IPS-18a (cell line): ENCODE results near the gene ATP2A1.

Experiments used
- H3K27ac ChIP-seq: one replicate; pipeline ENCODE4 v1.5.1; 2013; ENCODE audit warnings: low read length
- H3K27me3 ChIP-seq: one replicate; pipeline ENCODE4 v1.6.1; 2013; ENCODE audit warnings: mild to moderate bottlenecking, low read length; ENCODE audit not compliant: control insufficient read depth, insufficient read depth
- H3K36me3 ChIP-seq: one replicate; pipeline ENCODE4 v1.6.1; 2013; ENCODE audit warnings: low read depth, low read length; ENCODE audit not compliant: control insufficient read depth
- H3K4me1 ChIP-seq: one replicate; pipeline ENCODE4 v1.6.1; 2013; ENCODE audit warnings: low read depth, low read length; ENCODE audit not compliant: control insufficient read depth
- H3K4me3 ChIP-seq: one replicate; pipeline ENCODE4 v1.5.1; 2013; ENCODE audit warnings: low read length
- H3K9ac ChIP-seq: one replicate; pipeline ENCODE4 v1.6.1; 2013; ENCODE audit warnings: mild to moderate bottlenecking, low read length, moderate library complexity
- H3K9me3 ChIP-seq: one replicate; pipeline ENCODE4 v1.6.1; 2013; ENCODE audit warnings: low read depth, low read length; ENCODE audit not compliant: control insufficient read depth

ATP2A1 gene

DNA sequence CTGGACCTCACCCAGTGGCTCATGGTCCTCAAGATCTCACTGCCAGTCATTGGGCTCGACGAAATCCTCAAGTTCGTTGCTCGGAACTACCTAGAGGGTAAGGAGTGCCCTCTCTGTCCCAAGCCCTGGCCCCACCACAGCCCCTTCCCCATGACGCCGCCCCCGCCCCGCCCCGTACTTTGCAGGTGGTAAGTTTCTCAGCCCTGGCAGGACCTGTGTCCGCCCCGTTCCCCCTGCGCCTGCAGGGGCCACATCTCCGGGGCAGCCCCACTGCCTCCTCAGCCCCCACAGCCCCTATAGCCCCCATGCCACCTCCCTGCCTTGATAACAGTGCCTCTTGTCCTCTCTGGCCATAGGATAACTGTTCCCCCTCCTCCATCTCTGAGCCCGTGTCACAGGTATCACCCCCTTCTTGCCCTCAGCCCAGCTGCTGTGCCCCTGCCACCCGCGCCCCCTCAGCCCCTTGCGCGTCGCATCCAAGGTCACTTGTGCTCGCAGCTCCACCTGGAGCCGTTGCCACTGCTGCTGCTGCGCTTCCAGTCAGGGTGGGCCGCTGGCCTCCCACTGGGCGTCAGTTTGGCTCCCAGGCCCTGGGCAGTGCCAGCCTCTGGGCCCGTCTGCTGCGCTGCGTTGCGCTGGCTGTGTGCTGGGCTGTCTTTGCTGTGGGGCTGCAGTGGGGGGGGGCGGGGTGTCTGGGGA, 25.2 kb downstream of the ATP2A1 start:
- Histone ChIP-seq H3K36me3 (peaks cover 7% of the 10 kb centered on the region), H3K9ac (no peak overlapping the region), H3K4me1 (no peaks in the 10 kb centered on the region), H3K9me3 (no peaks in the 10 kb centered on the region), H3K4me3 (no peak overlapping the region), H3K27ac (no peak overlapping the region), H3K27me3 (no peaks in the 10 kb centered on the region)

GRCh38 chr16:28904363-28904762, 26.1 kb downstream of the ATP2A1 start:
- no peak overlapping the region for H3K27ac ChIP-seq

GRCh38 chr16:28904828-28905227, 26.5 kb downstream of the ATP2A1 start:
- Histone ChIP-seq H3K4me3 (no peak overlapping the region), H3K9ac (no peak overlapping the region), H3K4me1 (no peaks in the 10 kb centered on the region), H3K27ac (no peak overlapping the region), H3K9me3 (no peaks in the 10 kb centered on the region), H3K36me3 (peaks cover 7% of the 10 kb centered on the region), H3K27me3 (no peaks in the 10 kb centered on the region)

More at GRCh38 chr16:28904363-28904762, 26.1 kb downstream of the ATP2A1 start:
- Histone ChIP-seq H3K27me3 (no peaks in the 10 kb centered on the region), H3K4me1 (no peaks in the 10 kb centered on the region), H3K4me3 (no peak overlapping the region), H3K36me3 (peaks cover 7% of the 10 kb centered on the region), H3K9me3 (no peaks in the 10 kb centered on the region), H3K9ac (no peak overlapping the region)

- Histone ChIP-seq H3K36me3 (peaks cover 7% of the 10 kb centered on the region), H3K4me3 (no peak overlapping the region), H3K9me3 (no peaks in the 10 kb centered on the region), H3K9ac (no peak overlapping the region), H3K27ac (no peak overlapping the region), H3K4me1 (no peaks in the 10 kb centered on the region), H3K27me3 (no peaks in the 10 kb centered on the region)
These were observed 27.0 kb downstream of the ATP2A1 start for GRCh38 chr16:28905229-28905754.

DNA sequence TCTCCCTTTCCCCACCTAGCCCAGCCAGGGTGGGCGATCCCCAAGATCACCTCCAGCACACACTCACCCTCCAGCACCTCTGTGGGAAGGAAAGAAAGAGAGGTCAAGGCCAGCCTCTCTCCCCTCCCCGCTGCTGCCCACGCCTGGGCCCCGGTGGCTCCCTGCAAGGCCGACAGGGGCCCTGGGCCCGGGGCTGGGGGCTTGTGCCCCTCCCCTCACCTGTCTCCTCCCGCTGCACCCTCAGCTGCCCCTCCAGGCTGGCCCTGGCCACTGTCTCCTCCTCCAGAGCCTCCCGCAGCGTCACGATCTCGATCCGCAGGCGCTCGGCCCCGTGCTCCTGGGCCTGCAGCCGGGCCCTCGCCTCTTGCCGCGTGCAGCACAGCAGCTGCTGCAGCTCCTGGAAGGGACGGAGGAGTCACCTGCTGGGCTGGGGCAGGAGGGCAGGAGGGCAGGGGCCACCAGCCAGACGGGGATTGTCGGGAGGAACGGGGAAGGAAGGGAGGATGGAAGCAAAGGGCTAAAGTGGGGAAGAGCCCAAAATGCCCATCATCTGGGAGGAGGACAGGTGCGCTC, 27.6 kb downstream of the ATP2A1 start:
- Histone ChIP-seq H3K27ac (no peak overlapping the region), H3K4me1 (no peaks in the 10 kb centered on the region), H3K9me3 (no peaks in the 10 kb centered on the region), H3K27me3 (no peaks in the 10 kb centered on the region), H3K9ac (no peak overlapping the region), H3K36me3 (peaks cover 7% of the 10 kb centered on the region), H3K4me3 (no peak overlapping the region)

- H3K27me3 ChIP-seq, result no peaks in the 10 kb centered on the region
- no peak overlapping the region for H3K9ac ChIP-seq
- H3K27ac ChIP-seq, result no peak overlapping the region
- H3K36me3 ChIP-seq, result peaks cover 3% of the 10 kb centered on the region
- no peak overlapping the region for H3K4me3 ChIP-seq
- H3K9me3 ChIP-seq, result no peaks in the 10 kb centered on the region
- no peaks in the 10 kb centered on the region for H3K4me1 ChIP-seq
These were observed 32.1 kb downstream of the ATP2A1 start for GRCh38 chr16:28910086-28911031.

- no peaks in the 10 kb centered on the region for H3K4me1 ChIP-seq
- H3K9me3 ChIP-seq, result no peaks in the 10 kb centered on the region
- H3K27me3 ChIP-seq, result no peaks in the 10 kb centered on the region
- no peak overlapping the region for H3K4me3 ChIP-seq
- no peak overlapping the region for H3K27ac ChIP-seq
- H3K36me3 ChIP-seq, result peaks cover 5% of the 10 kb centered on the region
- no peak overlapping the region for H3K9ac ChIP-seq
These were observed 34.3 kb downstream of the ATP2A1 start for GRCh38 chr16:28912558-28912957.

GRCh38 chr16:28913946-28914724, 35.8 kb downstream of the ATP2A1 start:
- Histone ChIP-seq H3K27me3 (no peaks in the 10 kb centered on the region), H3K4me1 (no peaks in the 10 kb centered on the region), H3K9ac (no peak overlapping the region), H3K27ac (no peak overlapping the region), H3K4me3 (no peak overlapping the region), H3K9me3 (no peaks in the 10 kb centered on the region), H3K36me3 (peaks cover 9% of the 10 kb centered on the region)

- H3K27ac ChIP-seq, result no peak overlapping the region
- H3K36me3 ChIP-seq, result peaks cover 13% of the 10 kb centered on the region
These were observed 36.9 kb downstream of the ATP2A1 start for GRCh38 chr16:28915181-28915580.

DNA sequence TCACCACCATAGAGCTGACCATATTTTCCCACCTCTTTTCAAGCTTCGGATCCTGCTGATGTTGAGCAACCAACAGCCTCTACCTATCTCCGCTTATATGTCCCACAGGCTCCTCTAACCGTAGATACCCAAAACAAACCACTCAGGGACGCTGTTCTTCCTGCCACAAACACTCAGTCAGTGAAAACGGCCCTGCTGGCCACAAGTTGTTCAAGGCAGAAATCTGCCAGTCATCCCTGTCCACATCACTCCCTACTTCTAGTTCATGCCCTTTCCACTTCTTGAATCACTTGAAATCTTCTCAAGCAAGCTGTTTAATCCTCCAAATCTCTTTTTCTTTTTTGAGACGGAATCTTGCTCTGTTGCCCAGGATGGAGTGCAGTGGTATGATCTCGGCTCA, 38.8 kb downstream of the ATP2A1 start:
- no peak overlapping the region for H3K9ac ChIP-seq
- H3K4me1 ChIP-seq, result no peaks in the 10 kb centered on the region
- H3K27me3 ChIP-seq, result no peaks in the 10 kb centered on the region
- H3K27ac ChIP-seq, result no peak overlapping the region
- H3K9me3 ChIP-seq, result no peaks in the 10 kb centered on the region
- peaks cover 13% of the 10 kb centered on the region for H3K36me3 ChIP-seq
- no peak overlapping the region for H3K4me3 ChIP-seq

More at GRCh38 chr16:28915181-28915580, 36.9 kb downstream of the ATP2A1 start:
- Histone ChIP-seq H3K4me1 (no peaks in the 10 kb centered on the region), H3K4me3 (no peak overlapping the region), H3K27me3 (no peaks in the 10 kb centered on the region), H3K9me3 (no peaks in the 10 kb centered on the region), H3K9ac (no peak overlapping the region)

GRCh38 chr16:28918698-28919097, 40.4 kb downstream of the ATP2A1 start:
- H3K27me3 ChIP-seq, result no peaks in the 10 kb centered on the region
- H3K4me1 ChIP-seq, result no peaks in the 10 kb centered on the region
- peaks cover 13% of the 10 kb centered on the region for H3K36me3 ChIP-seq
- H3K27ac ChIP-seq, result no peak overlapping the region
- H3K4me3 ChIP-seq, result no peak overlapping the region
- no peaks in the 10 kb centered on the region for H3K9me3 ChIP-seq
- H3K9ac ChIP-seq, result no peak overlapping the region
